HepG2 (cell line): Measurements from ENCODE around the gene WWC1. TPM values are rescaled to one million over a fixed set of nuclear protein-coding genes. Genes with fewer than 3 reads are reported as not detected.

Experiments
- CREM ChIP-seq, 2 experiments: sonication (generic) in 1 of 2; formaldehyde crosslinking in 1 of 2; IDR thresholded peaks; 2 replicates each; pipeline versions ENCODE4 v1.4.0 to v1.6.1; 2016 to 2020; ENCODE audit warnings: antibody characterized with exemption in 1 of 2, mild to moderate bottlenecking in 1 of 2, missing genetic modification reagents in 1 of 2
- ETS1 ChIP-seq: sonication (generic); formaldehyde crosslinking; IDR thresholded peaks from 2 replicates; pipeline ENCODE4 v1.4.0; 2020; ENCODE audit warnings: missing genetic modification reagents
- HNRNPL ChIP-seq: fragments of 200-400 bp; formaldehyde crosslinking; IDR thresholded peaks from 2 replicates; pipeline ENCODE4 v1.6.1; 2017; ENCODE audit warnings: mild to moderate bottlenecking, low read depth, low read length
- KDM6A ChIP-seq: IDR thresholded peaks from 2 replicates; pipeline ENCODE4 v1.6.1; 2016; ENCODE audit warnings: low read depth
- MTERF4 ChIP-seq: sonication (generic); formaldehyde crosslinking; IDR thresholded peaks from 2 replicates; pipeline ENCODE4 v1.8.0; 2023; ENCODE audit warnings: mild to moderate bottlenecking, missing genetic modification reagents
- NCOR1 ChIP-seq: fragments of 200-600 bp; sonication (generic); IDR thresholded peaks from 2 replicates; pipeline ENCODE4 v1.7.0; 2017; ENCODE audit warnings: antibody characterized with exemption, low read length, borderline replicate concordance
- SNAPC2 ChIP-seq: sonication (generic); formaldehyde crosslinking; IDR thresholded peaks from 2 replicates; pipeline ENCODE4 v1.8.1; 2022; ENCODE audit warnings: mild to moderate bottlenecking, missing genetic modification reagents
- STAT6 ChIP-seq: sonication (generic); formaldehyde crosslinking; IDR thresholded peaks from 2 replicates; pipeline ENCODE4 v1.4.0; 2020; ENCODE audit warnings: missing genetic modification reagents, mild to moderate bottlenecking, borderline replicate concordance
- YEATS2 ChIP-seq: sonication (generic); formaldehyde crosslinking; IDR thresholded peaks from 2 replicates; pipeline ENCODE4 v1.4.0; 2020; ENCODE audit warnings: missing genetic modification reagents, borderline replicate concordance
- YY1 ChIP-seq: IDR thresholded peaks from 2 replicates; pipeline ENCODE4 v1.6.1; 2011; ENCODE audit warnings: low read length, low read depth, moderate library complexity, mild to moderate bottlenecking; ENCODE audit not compliant: insufficient read depth, insufficient replicate concordance
- ZBTB37 ChIP-seq: sonication (generic); formaldehyde crosslinking; IDR thresholded peaks from 2 replicates; pipeline ENCODE4 v1.4.0; 2020; ENCODE audit warnings: mild to moderate bottlenecking, missing genetic modification reagents
- ZBTB42 ChIP-seq: sonication (generic); formaldehyde crosslinking; IDR thresholded peaks from 2 replicates; pipeline ENCODE4 v1.5.0; 2020; ENCODE audit warnings: mild to moderate bottlenecking, missing genetic modification reagents
- ZMYM2 ChIP-seq: sonication (generic); formaldehyde crosslinking; IDR thresholded peaks from 2 replicates; pipeline ENCODE4 v1.8.0; 2022; ENCODE audit warnings: mild to moderate bottlenecking, missing genetic modification reagents
- ZNF274 ChIP-seq: sonication (generic); formaldehyde crosslinking; IDR thresholded peaks from 2 replicates; pipeline ENCODE4 v1.5.1; 2020; ENCODE audit warnings: mild to moderate bottlenecking, missing genetic modification reagents
- ZNF460 ChIP-seq: sonication (generic); formaldehyde crosslinking; IDR thresholded peaks from 2 replicates; pipeline ENCODE4 v1.5.1; 2020; ENCODE audit warnings: missing genetic modification reagents, mild to moderate bottlenecking, borderline replicate concordance
- ZNF530 ChIP-seq: sonication (generic); formaldehyde crosslinking; IDR thresholded peaks from 2 replicates; pipeline ENCODE4 v1.5.0; 2020; ENCODE audit warnings: low read depth, mild to moderate bottlenecking, missing genetic modification reagents
- ZNF615 ChIP-seq: sonication (generic); formaldehyde crosslinking; IDR thresholded peaks from 2 replicates; pipeline ENCODE4 v1.5.0; 2020; ENCODE audit warnings: mild to moderate bottlenecking, missing genetic modification reagents, borderline replicate concordance
- ZNF737 ChIP-seq: sonication (generic); formaldehyde crosslinking; IDR thresholded peaks from 2 replicates; pipeline ENCODE4 v1.5.0; 2020; ENCODE audit warnings: missing genetic modification reagents, mild to moderate bottlenecking, borderline replicate concordance
- polyA plus RNA-seq, 8 experiments: library from polyadenylated mRNA; depleted of rRNA in 3 of 8; stranded (reverse) in 7 of 8; unstranded in 1 of 8; fragments of >200 nt; fragmentation: Illumina TruSeq in 4 of 8; extraction: Trizol in 4 of 8; gene quantifications; 2 replicates each; pipeline versions ENCODE4 v1.2.1 to v1.2.3, GENCODE V29; 2011 to 2016; ENCODE audit warnings: low read depth in 4 of 8, missing spikeins in 1 of 8, mixed read lengths in 1 of 8; ENCODE audit not compliant: insufficient read depth in 1 of 8
- total RNA-seq, 5 experiments: library from RNA; depleted of rRNA; stranded (reverse); fragments of >200 nt; fragmentation: Illumina TruSeq; extraction: Trizol; gene quantifications; 2 replicates each; pipeline ENCODE4 v1.2.3, GENCODE V29; 2016; ENCODE audit warnings: low read depth in 1 of 5

WWC1 gene
- total and polyA plus RNA-seq, 2 of the 13 experiments (the other 11 are each of a cell fraction or from before 2014, with no cell fraction given), result 8.3 to 17.9 TPM

- TF ChIP-seq ZNF530 (CRISPR knock-in tag) (no peak), STAT6 (no peak; the same call in 1 of the 2 replicates), KDM6A (no peak), ZMYM2 (no peak), ZBTB37 (CRISPR knock-in tag) (no peak), ZBTB42 (CRISPR knock-in tag) (no peak), HNRNPL (peak; percentile 49; the same call in 1 of the 2 replicates), NCOR1 (no peak), MTERF4 (CRISPR knock-in tag) (no peak; the same call in 1 of the 2 replicates), ZNF615 (CRISPR knock-in tag) (no peak), ETS1 (0 out of 2 replicates have a peak, but pooled peaks have one; percentile 53), YY1 (peak; percentile 66), ZNF460 (CRISPR knock-in tag) (no peak), YEATS2 (CRISPR knock-in tag) (peak; percentile 98), CREM (IDR thresholded peaks at IDR 0.05) (peak; percentile 83), CREM (CRISPR knock-in tag; IDR thresholded peaks at IDR 0.05) (no peak), ZNF737 (CRISPR knock-in tag) (no peak), SNAPC2 (CRISPR knock-in tag) (0 out of 2 replicates have a peak, but pooled peaks have one; percentile 35), ZNF274 (peak; percentile 90)
These were observed 194.9 kb downstream of the WWC1 start, which contains the start of gene RARS1 (continued) for GRCh38 chr5:168486136-168486879.
